CD4-positive, alpha-beta T cell treated with Interleukin-15 for 1 hour (primary cell): Measurements from ENCODE around the gene LAMC1.

ENCODE experiments used
- DNase-seq: peaks from one replicate; pipeline ENCODE4 v3.0.0-alpha.2; 2020

Gene LAMC1

DNA sequence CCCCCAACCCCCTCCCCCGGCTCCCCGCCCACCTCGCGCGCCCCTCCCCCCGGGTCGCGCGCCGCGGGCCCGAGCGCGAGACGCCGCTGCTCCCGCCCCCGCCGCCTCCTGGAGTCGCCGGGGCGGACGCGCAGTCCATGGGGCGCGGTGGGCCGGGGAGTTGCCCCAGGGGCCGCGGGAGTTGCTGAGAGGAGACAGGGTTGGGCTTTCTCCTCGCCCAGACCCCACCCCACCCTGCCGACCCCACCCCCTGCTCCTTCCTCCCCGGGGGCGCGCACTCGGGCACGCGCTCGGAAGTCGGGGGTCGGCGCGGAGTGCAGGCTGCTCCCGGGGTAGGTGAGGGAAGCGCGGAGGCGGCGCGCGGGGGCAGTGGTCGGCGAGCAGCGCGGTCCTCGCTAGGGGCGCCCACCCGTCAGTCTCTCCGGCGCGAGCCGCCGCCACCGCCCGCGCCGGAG lies at the start of gene LAMC1:
Gene LAMC1 (plus strand): TSS at position 275 of the 455 bp plus-strand sequence. CDS start 297 bp downstream, outside the sequence.
- DNase-seq = peak; percentile 36

DNA sequence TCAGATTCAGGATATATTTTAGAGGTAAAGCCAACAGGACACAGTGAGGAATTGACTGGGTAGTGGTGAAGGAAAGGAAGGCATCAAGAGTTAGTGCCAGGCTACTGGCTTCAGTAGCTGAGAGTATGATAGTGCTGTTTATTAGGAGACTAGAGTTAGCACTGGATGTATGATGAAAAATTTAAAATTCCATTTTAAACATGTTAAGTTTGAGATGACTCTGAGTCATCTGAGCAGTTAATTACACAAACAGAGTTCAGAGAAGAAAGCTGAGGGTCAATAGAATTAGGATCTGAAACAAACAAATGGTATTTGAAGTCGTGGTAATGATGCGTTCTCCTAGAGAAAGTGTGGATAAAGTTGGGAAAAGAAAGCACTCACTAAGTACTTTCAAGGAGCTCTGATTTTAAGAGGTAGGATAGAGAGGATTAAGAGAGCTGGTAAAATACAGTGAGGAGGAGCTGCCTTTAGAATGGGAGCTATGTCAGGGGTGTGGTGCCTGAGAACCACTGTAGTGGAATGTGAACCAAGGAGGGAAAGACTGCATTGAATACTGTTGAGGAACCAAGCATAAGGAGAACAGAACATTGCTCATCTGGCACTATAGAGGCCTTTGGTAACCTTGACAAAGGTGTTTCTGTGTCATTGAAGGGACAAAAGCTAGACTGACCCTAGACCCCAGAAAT lies 48.6 kb upstream of the LAMC1 start:
- DNase-seq = no peak

DNA sequence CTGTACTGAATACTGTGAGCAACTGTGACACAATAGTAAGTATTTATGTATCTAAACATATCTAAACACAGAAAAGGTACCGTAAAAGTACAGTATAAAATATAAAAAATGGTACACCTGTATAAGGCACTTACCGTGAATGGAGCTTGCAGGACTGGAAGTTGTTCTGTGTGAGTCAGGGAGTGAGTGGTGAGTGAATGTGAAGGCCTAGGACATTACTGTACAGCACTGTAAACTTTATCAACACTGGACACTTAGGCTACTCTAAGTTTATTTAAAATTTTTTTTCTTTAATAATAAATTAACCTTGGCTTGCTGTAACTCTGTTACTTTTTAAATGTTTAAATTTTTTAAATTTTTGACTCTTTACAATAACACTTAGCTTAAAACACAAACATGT lies 45.7 kb upstream of the LAMC1 start:
- no peak for DNase-seq

DNA sequence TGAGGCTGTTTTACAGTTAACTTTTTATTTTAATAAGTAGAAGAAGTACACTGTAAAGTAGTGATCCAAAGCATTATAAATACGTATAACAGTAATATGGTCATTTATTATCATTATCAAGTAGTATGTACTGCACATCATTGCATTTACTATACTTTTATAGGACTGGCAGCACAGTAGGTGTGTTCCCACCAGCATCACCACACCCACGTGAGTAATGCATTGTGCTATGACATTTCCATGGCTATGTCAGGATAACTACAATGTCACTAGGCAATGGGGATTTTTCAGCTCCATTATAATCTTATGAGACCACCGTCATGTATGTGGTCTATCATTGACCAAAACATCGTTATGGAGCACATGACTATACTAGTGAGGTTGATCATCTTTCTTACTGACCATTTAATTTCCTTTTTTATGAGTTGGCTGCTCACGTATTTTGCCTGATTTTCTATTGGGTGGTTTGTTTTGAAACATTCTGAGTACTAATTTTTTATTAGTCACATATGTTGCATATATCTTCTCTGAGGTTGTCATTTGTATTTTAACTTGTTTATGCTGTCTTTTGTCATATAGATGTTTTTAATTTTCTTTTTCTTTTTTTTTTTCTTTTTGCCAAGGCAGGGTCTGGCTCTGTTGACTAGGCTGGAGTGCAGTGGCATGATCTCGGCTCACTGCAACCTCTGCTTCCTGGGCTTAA lies 44.9 kb upstream of the LAMC1 start:
- DNase-seq = no peak

DNA sequence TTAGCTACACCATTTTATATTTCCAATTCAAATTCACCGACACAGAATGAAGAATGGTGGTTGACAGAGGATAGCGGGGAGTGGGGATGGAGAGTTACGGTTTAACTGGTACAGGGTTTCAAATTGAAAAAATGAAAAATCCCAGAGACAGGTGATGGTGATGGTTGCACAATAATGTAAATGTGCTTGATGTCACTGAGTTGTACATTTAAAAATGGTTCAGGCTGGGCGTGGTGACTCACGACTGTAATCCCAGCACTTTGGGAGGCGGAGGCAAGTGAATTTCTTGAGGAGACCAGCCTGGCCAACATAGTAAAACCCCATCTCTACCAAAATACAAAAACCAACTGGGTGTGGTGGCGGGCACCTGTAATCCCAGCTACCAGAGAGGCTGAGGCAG lies 39.1 kb upstream of the LAMC1 start:
- DNase-seq = no peak

DNA sequence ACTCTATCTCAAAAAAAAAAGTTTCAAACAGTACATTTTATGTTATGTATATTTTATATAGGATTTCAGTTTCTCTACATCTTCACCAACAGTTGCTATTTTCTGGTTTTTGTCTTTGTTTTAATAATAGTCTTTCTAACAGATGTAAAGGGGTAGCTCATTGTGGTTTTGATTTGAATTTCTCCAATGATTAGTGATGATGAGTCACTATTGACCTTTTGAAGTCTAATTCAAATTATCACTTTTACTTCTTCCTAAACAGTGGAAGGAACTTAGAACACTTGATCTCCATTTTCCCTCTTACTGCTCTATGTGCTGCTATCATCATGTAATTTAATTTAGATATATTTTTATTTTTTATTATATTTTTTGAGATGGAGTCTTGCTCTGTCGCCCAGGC lies 38.6 kb upstream of the LAMC1 start:
- DNase-seq = no peak

DNA sequence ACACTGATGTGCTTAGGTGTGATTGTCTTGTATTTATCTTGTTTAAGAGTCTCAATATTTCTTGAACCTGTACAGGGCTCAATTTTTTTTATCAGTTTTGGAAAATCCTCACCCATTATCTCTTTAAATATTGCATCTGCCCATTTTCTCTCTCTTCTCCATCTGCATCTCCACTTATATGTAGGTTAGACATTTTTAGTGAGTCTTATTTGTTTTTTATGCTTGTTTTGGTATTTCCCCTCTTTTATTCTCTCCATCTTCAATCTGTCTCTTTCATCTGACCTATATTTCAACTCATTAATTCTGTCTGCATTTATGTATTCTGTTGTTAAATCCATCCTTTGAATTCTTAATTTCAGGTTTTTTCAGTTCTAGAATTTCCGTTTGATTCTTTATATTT lies 37.3 kb upstream of the LAMC1 start:
- no peak for DNase-seq

DNA sequence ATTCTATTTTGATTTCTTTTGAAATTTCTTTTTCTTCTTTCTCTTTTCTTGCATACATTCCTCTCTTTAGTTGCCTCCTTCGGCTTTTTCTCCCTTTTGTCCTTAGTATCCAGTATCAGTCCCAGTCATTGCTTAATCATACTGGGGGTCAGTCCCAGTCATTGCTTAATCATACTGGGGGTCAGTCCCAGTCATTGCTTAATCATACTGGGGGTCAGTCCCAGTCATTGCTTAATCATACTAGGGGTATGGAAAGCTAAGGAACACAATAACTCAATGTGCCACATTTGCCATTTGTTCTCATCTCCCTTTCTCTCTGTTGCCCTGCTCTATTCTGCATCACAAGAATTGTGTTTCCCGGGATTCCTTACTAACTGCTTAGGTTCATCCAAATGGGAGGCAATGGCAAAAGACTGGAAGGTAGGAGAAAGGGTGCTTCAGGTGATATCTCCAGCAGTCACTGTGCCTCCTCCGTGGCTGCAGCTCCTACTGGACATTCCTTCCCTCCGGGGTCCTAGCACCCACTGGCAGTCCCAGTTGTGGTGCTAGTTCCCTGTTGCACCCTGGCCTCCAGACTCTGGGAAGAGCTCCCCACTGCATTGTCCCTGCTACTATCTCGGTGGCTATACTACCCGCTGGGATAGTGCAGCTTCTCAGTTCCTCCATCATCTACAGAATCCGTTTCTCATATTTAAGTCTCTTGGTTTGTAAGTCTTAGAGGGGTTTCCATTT lies 32.6 kb upstream of the LAMC1 start:
- no peak for DNase-seq

DNA sequence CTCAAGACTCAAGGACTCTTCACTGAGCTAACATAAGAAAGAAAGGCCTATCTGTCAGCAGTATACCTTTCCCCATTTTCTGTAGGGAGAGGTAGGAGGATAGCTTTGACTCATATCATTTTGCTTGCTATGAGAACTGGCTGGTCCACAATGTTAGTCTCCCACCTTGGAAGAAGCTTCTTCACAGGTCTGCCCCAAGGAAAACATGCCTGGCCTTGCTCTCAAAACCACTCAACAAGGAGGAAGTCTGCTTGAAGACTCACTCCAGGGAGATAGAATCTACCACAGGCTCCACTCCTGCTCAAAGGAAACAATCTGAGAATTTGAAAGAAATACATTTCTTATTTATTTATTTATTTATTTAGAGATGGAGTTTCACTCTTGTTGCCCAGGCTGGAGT lies 29.5 kb upstream of the LAMC1 start:
- no peak for DNase-seq

DNA sequence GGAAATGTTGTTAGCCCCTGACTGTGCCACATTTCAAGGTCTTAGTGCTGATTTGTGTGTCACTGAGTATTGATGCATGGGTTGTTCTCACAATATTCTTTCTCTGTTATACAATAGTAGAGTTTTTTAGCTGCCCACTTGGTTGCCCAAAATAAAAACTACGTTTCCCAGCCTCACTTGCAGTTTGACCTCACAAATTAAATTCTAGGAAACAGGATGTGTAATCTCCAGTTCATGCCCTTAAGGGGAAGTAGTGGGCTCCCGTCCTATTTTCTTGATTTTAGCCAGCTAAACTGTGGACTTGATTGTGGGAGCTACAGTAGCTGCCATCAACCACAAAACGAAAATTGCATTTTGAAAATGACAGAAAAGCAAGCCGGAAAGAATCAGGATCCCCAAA lies 27.3 kb upstream of the LAMC1 start:
- no peak for DNase-seq

DNA sequence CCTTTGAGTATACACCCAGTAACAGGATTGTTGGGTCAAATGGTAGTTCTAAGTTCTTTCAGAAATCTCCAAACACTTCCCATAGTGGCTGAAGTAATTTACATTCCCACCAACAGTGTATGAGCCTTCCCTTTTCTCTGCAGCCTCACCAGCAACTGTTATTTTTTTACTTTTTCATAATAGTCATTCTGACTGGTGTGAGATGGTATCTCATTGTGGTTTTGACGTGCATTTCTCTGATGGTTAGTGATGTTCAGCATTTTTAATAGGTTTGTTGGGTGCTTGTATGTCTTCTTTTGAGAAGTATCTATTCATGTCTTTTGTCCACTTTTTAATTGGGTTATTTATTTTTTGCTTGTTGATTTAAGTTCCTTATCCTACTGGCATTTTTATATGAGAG lies 26.4 kb upstream of the LAMC1 start:
- DNase-seq = no peak

DNA sequence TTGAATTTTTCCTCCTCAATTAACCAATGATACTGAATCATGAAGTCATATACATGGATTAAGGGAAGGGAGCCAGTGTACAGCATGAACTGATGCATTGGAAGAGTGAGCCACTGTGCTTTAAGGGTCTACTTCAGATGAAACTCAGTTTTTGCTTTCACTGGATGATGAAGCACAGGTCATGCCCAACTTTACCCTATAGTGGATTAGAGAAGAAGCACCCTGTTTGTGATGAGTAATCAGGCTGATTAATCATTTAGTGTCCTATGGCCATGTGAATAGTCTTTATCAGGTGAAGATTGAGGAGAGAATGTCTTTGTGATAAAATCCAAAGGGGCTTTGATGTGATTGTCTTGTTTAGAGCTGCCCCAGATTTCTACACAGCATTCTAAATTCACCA lies 24.7 kb upstream of the LAMC1 start:
- no peak for DNase-seq

DNA sequence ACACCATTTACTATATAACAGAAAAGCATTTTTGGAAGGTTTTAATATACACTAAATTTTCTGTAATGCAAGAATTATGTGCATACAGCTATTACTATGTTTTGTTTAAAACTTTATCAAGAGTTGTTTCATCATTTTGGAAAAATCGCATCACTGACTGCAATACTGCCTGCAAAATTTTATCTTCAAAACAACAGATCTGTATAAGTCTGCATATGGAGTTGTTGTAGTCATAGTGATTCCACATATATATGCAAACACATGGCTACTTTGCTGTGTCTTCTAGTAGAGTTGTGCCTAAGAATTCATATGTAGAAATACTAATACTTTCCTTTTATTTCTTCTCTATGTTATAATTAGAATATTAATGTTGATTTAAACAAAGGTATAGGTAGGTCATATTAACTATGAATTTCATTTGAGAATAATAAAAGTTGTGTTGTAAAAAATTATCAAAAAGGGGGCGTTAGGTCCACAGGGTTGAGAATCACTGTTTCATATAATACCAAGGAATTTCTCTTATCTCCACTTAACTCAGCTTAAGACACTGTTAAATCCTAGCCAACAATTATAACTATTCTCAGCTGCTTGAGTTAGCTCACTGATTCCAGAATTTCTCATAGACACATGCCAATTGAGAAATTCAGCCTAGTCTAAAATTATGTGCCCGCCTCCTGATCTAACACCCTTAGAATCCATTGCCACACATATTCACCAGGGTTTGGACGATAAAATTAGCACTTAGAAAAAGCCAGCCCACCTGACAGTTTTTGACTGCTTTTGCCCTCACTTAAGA lies 22.9 kb upstream of the LAMC1 start:
- DNase-seq = no peak

DNA sequence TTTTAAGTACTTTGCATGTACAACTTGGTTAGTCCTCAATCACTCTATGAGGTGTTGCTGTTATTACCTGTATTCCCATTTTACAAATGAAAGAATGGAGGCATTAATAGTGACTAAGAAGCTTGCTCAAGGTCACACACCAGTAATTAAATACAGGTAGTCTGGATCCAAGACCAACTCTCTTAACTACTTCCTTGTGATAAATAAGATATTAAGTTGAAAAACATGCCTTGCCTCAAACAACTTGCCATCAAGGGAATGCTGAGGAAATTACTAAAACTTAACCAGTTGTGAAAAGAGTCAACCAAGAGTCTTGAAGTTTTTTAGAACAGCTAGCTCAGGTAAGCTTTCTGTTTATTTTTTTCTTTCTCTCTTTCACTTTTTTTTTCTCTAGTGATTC lies 21.0 kb upstream of the LAMC1 start:
- no peak for DNase-seq

DNA sequence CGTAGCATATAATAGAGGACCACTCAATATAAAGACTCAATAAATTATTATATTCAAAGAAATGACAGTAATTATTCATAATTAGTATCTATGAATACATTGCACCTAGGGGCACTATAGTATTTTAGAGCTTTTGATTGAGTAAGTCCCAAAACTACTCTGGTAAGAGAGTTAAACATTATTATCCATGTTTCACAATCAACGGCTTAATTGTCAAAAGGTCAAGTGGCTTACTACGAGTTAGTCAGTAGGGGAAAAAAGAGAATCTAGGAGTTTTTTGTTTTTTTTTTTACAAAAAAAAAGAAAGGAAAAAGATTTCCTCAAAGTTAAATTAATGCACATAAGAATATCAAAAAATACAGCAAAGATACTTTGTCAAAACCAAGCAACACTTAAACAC lies 20.4 kb upstream of the LAMC1 start:
- DNase-seq = no peak

DNA sequence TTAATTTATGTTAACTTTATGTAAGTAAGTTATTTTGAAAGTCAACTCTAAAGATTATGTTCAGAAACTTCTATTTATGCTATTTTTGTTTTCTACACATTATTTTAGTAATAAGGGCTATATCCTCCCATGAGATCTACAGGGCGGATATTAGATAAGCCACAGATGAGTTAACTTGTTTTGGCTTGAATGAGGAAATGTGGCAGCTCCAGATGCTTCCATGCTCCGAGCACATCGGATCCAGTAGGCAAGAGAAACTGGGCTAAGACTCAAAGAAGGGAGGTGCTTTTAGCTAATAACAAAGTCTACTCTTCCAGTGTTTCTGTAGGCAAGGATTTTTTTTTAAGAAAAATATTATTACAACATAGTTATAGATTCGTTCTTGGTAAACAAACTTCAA lies 20.0 kb upstream of the LAMC1 start:
- DNase-seq = no peak

DNA sequence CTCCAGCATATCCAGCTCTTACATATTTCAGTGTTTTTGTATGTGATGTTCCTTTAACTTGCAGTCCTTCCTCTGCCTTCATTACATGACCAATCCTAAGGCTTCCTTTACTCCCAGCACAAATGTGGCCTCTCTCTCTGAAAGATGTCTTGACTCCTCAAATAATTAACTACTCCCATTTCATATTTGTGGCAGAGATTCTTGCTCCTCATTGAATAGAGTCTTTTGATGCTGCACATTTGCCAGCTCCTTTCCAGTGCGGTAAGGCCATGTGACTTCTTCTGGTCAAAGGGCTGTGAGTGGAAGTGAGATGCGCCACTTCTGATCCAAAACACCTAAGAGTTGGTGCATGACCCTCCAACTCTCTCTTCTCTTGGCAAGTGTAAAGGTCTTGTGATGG lies 19.1 kb upstream of the LAMC1 start:
- no peak for DNase-seq

DNA sequence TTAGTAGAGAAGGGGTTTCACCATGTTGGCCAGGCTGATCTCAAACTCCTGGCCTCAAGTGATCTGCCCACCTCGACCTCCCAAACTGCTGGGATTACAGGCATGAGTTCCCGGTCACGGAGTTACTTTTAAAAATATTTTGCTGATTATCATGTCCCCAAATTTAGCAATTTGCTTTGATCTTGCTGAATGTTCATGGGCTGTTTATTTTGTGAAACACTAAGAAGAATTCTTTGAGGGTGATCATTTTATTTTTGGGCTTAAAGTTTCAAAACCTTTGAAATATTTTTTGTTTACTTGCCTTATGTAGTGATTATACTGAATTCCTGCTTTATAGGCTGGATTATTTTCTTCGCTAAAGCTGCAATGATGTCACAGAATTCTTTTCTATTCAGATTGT lies 11.4 kb upstream of the LAMC1 start:
- DNase-seq = no peak

DNA sequence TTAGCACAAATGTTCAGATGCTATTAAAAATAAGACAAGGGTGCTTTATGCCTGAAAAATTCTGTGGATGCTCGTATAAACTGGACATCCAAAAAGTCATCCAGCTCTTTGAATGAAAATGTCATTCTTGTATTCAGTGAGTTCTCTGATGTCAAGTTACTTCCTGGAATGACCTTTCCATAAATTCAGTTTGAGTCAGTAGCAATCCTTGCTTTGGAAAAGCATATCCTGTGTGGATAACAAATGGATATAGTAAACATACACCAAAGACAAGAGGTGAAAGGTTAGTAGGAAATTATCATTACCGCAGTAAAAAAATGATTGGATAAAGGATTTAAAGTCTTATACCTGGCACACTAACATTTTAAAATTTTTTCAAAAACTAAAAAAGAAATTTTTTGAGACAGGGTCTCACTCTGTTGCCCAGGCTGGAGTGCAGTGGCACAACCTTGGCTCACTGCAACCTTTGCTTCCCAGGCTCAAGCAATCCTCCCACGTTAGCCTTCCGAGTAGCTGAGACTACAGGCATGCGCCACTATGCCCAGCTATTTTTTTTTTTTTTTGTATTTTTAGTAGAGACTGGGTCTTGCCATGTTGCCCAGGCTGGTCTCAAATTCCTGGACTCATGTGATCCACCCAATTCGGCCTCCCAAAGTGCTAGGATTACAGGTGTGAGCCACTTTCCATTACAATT lies 10.8 kb upstream of the LAMC1 start:
- DNase-seq = no peak

DNA sequence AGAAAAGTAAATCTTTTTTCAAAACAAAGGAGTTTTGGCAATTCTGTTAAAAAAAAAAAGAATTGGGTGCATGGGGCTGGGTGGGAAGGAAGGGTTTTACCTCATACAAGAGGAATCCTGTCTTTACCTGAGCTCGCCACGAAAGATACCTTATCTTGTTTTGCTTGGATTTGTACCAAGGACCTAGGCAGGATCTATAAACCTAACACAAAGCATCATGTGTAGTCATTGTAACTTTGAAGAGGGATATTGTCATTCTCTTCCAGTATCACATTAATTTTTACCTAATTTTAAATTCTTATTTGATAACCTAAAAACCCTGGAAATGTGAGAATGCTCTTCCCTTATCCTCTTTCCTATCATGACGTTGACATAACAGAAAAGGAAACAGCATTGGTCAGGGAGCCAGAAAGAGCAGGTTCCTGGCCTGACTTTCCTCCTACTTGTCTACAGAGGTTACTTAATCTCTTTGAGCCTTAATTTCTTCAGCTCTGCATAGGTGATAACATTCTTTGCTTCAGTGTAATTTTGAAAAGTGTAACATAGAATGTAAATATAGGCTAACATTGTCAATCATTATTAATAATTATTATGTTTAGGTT lies 4.0 kb upstream of the LAMC1 start:
- DNase-seq = no peak

DNA sequence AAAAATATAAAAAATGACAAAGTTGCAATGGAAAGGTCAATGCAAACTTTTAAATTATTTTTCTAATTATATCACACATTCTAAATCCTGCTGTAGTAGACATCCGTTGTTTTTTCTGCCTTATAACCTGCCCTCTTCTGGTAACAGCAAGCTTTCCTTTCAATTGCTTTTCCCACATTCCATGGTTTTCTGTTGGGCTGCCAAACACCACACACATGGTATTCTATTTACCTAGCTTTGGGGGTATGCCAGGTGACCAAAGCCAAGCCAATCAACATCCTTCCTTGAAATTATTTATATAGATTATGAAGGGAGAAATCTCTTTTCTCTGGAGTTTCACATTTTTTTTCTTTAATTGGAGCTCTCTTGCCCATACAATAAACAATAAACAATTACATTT lies 3.4 kb upstream of the LAMC1 start:
- no peak for DNase-seq
